ENCODE data around the gene DNAJB8. TPM values are rescaled to one million over a fixed set of nuclear protein-coding genes. Genes with fewer than 3 reads are reported as not detected.

Gene DNAJB8
- total RNA-seq, 1 experiment from 2014 or later: not detected

DNA sequence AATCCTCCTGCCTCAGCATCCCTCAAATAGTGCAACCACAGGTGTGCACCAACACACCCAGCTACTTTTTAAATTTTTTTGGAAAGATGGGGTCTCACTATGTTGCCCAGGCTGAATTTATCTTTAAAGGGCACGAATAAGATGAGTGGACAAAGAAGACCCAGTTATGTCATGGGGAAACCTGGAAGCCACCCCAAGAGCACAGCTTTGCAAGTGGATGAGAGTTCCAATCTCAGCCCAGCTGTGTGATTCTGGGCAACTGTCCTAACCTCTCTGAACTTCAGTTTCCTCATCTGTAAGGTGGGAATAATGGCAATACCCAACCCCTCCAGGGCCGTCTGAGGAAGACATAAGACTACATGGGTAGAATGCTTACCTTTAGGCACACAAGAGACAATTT, 32.2 kb downstream of the DNAJB8 start:
- ChIA-PET POLR2A (no interaction called here), CTCF (interaction anchor here (0.6 to 1.8 kb wide), 3 partner anchors 55 to 131 kb away, joined by 3 to 16 read pairs (median 3); no protein-coding TSS in a partner anchor)
- H3K4me1 ChIP-seq: peaks cover 39% of the 10 kb centered on the region
- Mint-ChIP-seq H3K4me1 (ENCODE audit: low read depth, unreplicated experiment) (peaks cover 21% of the 10 kb centered on the region), H3K36me3 (ENCODE audit: insufficient read depth, unreplicated experiment) (peaks cover 6% of the 10 kb centered on the region), H3K27ac (ENCODE audit: unreplicated experiment) (peak overlapping the region; percentile 56), H3K9me3 (ENCODE audit: unreplicated experiment) (no peaks in the 10 kb centered on the region), H3K27me3 (ENCODE audit: insufficient read depth, unreplicated experiment) (no peaks in the 10 kb centered on the region), H3K4me3 (ENCODE audit: unreplicated experiment) (no peak overlapping the region)
- H3K4me3 ChIP-seq (ENCODE audit: low read depth, low read length): no peak overlapping the region
- intact Hi-C loops (cut with micrococcal nuclease; ENCODE audit: unreplicated experiment): no loop called here
- TF ChIP-seq, protein P1, sequence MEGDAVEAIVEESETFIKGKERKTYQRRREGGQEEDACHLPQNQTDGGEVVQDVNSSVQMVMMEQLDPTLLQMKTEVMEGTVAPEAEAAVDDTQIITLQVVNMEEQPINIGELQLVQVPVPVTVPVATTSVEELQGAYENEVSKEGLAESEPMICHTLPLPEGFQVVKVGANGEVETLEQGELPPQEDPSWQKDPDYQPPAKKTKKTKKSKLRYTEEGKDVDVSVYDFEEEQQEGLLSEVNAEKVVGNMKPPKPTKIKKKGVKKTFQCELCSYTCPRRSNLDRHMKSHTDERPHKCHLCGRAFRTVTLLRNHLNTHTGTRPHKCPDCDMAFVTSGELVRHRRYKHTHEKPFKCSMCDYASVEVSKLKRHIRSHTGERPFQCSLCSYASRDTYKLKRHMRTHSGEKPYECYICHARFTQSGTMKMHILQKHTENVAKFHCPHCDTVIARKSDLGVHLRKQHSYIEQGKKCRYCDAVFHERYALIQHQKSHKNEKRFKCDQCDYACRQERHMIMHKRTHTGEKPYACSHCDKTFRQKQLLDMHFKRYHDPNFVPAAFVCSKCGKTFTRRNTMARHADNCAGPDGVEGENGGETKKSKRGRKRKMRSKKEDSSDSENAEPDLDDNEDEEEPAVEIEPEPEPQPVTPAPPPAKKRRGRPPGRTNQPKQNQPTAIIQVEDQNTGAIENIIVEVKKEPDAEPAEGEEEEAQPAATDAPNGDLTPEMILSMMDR (IDR thresholded peaks at IDR 0.05; ENCODE audit: insufficient read depth in 1 of 2, low read depth in 1 of 2, low read length in 1 of 2, severe bottlenecking in 1 of 2, unreplicated experiment in 1 of 2): no peak
- H3K27me3 ChIP-seq (replicated peaks; ENCODE audit: control insufficient read depth, insufficient read depth, low read length): no peaks in the 10 kb centered on the region
- no TSS peak for BruUV-seq (replicated peaks)
- no peaks in the 10 kb centered on the region; the same call in 1 of the 2 replicates for H3K36me3 ChIP-seq (ENCODE audit: control insufficient read depth, insufficient read depth, low read length)
- no peaks in the 10 kb centered on the region for H3K9me3 ChIP-seq
- no peak for DNase-seq

DNA sequence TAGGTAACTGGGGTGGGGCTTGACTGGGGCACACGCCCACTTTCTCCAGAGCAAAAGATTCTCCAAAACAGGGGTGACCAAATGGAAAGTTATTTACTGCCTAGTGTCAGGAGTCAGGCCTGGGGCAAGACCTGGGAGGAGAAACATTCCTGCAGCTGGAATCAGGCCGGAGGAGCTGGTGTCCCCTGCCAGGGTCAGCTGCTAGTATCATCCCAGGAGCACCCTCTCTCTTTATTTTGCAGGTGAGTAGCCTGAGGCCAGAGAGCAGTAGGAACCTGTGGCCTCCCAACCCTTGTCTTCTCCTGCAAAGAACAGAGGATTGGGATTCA, 32.9 kb downstream of the DNAJB8 start:
- Mint-ChIP-seq H3K4me1 (ENCODE audit: low read depth, unreplicated experiment) (peaks cover 21% of the 10 kb centered on the region), H3K4me3 (ENCODE audit: unreplicated experiment) (peak overlapping the region; percentile 57), H3K27ac (ENCODE audit: unreplicated experiment) (peak overlapping the region; percentile 48), H3K27me3 (ENCODE audit: insufficient read depth, unreplicated experiment) (no peaks in the 10 kb centered on the region), H3K36me3 (ENCODE audit: insufficient read depth, unreplicated experiment) (peaks cover 6% of the 10 kb centered on the region), H3K9me3 (ENCODE audit: unreplicated experiment) (no peaks in the 10 kb centered on the region)
- CTCF ChIA-PET: interaction anchor here (1.0 to 1.8 kb wide), 3 partner anchors 15 to 64 kb away, joined by 3 to 16 read pairs (median 3); no protein-coding TSS in a partner anchor
- POLR2A ChIA-PET: no interaction called here
- no peaks in the 10 kb centered on the region for H3K9me3 ChIP-seq
- no TSS peak for BruUV-seq (replicated peaks)
- peak; percentile 77 to 89 for DNase-seq
- peaks cover 39% of the 10 kb centered on the region for H3K4me1 ChIP-seq
- H3K27me3 ChIP-seq (replicated peaks; ENCODE audit: control insufficient read depth, insufficient read depth, low read length): no peaks in the 10 kb centered on the region
- TF ChIP-seq, protein P1 (IDR thresholded peaks at IDR 0.05; ENCODE audit: insufficient read depth in 1 of 2, low read depth in 1 of 2, low read length in 1 of 2, severe bottlenecking in 1 of 2, unreplicated experiment in 1 of 2): no peak
- no peaks in the 10 kb centered on the region; the same call in 1 of the 2 replicates for H3K36me3 ChIP-seq (ENCODE audit: control insufficient read depth, insufficient read depth, low read length)
- intact Hi-C loops (cut with micrococcal nuclease; ENCODE audit: unreplicated experiment): no loop called here
- no peak overlapping the region for H3K4me3 ChIP-seq (ENCODE audit: low read depth, low read length)

GRCh38 chr3:128432971-128433836, 33.5 kb downstream of the DNAJB8 start:
- TF ChIP-seq, protein P1 (IDR thresholded peaks at IDR 0.05; ENCODE audit: insufficient read depth in 1 of 2, low read depth in 1 of 2, low read length in 1 of 2, severe bottlenecking in 1 of 2, unreplicated experiment in 1 of 2): no peak
- Mint-ChIP-seq H3K4me3 (ENCODE audit: unreplicated experiment) (peak overlapping the region; percentile 57), H3K9me3 (ENCODE audit: unreplicated experiment) (no peaks in the 10 kb centered on the region), H3K27me3 (ENCODE audit: insufficient read depth, unreplicated experiment) (no peaks in the 10 kb centered on the region), H3K4me1 (ENCODE audit: low read depth, unreplicated experiment) (peaks cover 21% of the 10 kb centered on the region), H3K36me3 (ENCODE audit: insufficient read depth, unreplicated experiment) (peaks cover 6% of the 10 kb centered on the region), H3K27ac (ENCODE audit: unreplicated experiment) (peak overlapping the region; percentile 48)
- ChIA-PET CTCF (interaction anchor here (0.5 to 1.8 kb wide), 8 partner anchors 16 to 1809 kb away, joined by 3 to 16 read pairs (median 3); no protein-coding TSS in a partner anchor), POLR2A (interaction anchor here (0.6 to 1.1 kb wide), 2 partner anchors 56 to 64 kb away, joined by 3 to 5 read pairs; no protein-coding TSS in a partner anchor)
- BruUV-seq (replicated peaks): no TSS peak
- Histone ChIP-seq H3K4me1 (peaks cover 39% of the 10 kb centered on the region), H3K9me3 (no peaks in the 10 kb centered on the region), H3K27me3 (replicated peaks; ENCODE audit: control insufficient read depth, insufficient read depth, low read length) (no peaks in the 10 kb centered on the region), H3K36me3 (ENCODE audit: control insufficient read depth, insufficient read depth, low read length) (no peaks in the 10 kb centered on the region; the same call in 1 of the 2 replicates), H3K4me3 (ENCODE audit: low read depth, low read length) (peak overlapping the region; percentile 39)
- peak; percentile 60 to 63 for DNase-seq
- intact Hi-C loops (cut with micrococcal nuclease; ENCODE audit: unreplicated experiment): no loop called here

Data from Caco-2 (cell line).